GM18867 (cell line): Measurements from ENCODE around the gene ZNF581.
A peak's percentile ranks its signal among the peaks of the same experiment; 100 is the strongest.

Experiments used
- ATAC-seq: cut with Tn5 transposase; IDR thresholded peaks from one replicate; pipeline ENCODE4 v1.9.1; 2021; ENCODE audit warnings: mild to moderate bottlenecking, moderate library complexity; ENCODE audit not compliant: unreplicated experiment

The ZNF581 gene

DNA sequence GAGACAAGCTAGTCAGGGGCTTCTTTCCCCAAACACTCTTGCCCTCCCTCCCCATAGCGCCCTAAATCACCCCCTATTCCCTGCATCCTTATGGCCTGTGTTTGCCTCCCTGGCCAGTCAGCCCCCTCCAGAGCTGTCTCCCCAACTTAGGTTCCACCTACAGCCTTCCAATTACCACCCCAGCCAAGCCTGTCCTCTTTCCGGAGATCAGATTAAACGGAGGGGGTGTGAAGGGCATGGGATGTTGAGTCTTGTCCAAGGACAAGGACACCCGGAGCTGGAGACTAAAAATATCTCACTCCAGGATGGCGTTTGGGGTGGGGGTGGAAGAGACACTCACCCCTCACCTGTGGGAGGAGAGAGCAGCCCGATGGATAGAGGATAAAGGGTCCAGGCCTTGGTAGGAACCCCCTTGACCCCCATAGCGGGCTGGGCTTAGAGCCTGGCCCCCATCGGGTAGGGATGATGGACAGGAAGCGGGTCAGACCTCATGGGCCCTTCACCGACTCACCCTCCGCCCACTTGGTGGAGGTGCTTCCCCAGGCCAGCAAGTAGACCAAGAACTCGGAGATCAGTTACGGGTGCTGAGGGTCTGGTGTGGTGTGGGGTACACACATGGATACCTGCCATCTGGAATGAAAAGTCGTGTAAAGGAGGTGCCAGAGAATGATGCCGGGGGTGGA lies 32.0 kb upstream of the ZNF581 start:
- ATAC-seq, result no peak

DNA sequence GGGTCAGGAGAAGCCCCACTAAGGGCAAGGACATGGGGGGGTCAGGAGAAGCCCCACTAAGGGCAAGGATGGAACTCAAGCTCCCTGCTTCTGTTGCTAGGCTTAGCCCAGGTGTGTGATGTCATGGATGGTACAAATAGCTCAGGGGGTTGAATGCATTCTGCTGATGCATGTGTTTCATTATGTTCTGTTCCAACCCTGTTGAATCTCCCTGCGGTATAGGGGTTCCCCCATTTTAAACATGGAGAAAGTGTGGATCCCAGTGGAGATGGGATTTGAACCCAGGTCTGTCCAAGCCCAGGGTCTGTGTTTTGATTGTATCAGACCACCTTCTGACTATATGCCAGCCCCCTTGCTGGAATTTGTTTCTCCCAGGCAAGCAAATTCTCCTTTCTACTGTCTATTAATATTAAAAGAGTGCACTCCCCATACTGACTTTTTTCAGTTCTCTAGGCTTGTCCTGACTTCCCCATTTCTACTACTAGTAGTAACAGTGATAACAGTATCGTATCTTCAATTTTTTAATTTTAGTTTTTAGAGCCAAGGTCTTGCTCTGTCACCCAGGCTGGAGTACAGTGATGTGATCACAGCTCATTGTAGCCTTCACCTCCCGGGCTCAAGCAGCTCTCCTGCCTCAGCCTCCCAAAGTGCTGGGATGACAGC lies 31.3 kb upstream of the ZNF581 start:
- no peak for ATAC-seq

DNA sequence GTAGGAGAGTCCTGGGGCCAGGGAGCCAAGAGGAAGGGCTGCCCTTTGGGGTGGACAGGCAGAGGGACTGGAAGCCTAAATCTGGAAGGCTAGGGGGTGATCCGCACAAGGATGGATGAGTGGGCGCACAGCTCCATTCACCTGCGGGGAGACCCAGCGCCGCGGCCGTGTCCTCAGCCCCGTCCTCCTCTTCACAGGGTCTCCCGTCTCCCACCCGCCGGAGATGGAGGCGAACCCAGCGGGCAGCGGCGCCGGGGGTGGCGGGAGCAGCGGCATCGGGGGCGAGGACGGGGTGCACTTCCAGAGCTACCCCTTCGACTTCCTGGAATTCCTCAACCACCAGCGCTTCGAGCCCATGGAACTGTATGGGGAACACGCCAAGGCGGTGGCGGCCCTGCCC lies 30.1 kb upstream of the ZNF581 start:
- no peak for ATAC-seq

DNA sequence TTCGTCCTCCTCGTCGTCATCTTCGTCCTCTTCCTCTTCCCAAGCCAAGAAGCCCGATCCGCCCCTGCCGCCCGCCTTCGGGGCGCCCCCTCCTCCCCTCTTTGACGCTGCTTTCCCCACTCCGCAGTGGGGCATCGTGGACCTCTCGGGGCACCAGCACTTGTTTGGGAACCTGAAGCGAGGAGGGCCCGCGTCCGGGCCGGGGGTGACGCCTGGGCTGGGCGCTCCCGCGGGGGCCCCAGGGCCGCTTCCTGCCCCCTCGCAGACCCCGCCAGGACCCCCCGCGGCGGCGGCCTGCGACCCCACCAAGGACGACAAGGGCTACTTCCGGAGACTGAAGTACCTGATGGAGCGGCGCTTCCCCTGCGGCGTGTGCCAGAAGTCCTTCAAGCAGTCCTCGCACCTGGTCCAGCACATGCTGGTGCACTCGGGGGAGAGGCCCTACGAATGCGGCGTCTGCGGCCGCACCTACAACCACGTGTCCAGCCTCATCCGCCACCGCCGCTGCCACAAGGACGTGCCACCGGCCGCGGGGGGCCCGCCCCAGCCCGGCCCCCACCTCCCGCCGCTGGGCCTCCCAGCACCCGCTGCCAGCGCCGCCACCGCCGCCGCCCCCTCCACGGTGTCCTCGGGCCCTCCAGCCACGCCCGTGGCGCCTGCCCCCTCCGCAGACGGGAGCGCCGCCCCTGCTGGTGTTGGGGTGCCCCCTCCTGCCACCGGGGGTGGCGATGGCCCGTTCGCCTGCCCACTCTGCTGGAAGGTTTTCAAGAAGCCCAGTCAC lies 29.3 kb upstream of the ZNF581 start:
- ATAC-seq, result no peak

DNA sequence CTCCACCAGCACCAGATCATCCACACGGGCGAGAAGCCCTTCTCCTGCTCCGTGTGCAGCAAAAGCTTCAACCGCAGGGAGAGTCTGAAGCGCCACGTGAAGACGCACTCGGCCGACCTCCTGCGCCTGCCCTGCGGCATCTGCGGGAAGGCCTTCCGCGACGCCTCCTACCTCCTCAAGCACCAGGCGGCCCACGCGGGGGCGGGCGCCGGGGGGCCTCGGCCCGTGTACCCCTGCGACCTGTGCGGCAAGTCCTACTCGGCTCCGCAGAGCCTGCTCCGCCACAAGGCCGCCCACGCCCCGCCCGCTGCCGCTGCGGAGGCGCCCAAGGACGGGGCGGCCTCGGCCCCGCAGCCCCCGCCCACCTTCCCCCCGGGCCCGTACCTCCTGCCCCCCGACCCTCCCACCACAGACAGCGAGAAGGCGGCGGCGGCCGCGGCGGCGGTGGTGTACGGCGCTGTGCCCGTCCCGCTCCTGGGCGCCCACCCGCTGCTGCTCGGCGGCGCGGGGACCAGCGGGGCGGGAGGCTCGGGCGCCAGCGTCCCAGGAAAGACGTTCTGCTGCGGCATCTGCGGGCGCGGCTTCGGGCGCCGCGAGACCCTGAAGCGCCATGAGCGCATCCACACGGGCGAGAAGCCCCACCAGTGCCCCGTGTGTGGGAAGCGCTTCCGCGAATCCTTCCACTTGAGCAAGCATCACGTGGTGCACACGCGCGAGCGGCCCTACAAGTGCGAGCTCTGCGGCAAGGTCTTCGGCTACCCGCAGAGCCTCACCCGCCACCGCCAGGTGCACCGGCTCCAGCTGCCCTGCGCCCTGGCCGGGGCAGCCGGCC lies 28.5 kb upstream of the ZNF581 start:
- no peak for ATAC-seq

DNA sequence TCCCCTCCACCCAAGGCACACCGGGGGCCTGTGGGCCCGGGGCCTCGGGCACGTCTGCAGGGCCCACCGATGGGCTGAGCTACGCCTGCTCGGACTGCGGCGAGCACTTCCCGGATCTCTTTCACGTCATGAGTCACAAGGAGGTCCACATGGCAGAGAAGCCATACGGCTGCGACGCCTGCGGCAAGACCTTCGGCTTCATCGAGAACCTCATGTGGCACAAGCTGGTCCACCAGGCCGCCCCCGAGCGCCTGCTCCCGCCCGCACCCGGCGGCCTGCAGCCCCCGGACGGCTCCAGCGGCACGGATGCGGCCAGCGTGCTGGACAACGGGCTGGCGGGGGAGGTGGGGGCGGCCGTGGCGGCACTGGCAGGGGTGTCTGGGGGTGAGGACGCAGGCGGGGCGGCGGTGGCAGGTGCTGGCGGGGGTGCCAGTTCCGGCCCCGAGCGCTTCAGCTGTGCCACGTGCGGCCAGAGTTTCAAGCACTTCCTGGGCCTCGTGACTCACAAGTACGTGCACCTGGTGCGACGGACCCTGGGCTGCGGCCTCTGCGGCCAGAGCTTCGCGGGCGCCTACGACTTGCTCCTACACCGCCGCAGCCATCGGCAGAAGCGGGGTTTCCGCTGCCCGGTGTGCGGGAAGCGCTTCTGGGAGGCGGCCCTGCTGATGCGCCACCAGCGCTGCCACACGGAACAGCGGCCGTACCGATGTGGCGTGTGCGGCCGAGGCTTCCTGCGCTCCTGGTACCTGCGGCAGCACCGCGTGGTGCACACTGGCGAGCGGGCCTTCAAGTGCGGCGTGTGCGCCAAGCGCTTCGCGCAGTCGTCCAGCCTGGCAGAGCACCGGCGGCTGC lies 27.7 kb upstream of the ZNF581 start:
- no peak for ATAC-seq

DNA sequence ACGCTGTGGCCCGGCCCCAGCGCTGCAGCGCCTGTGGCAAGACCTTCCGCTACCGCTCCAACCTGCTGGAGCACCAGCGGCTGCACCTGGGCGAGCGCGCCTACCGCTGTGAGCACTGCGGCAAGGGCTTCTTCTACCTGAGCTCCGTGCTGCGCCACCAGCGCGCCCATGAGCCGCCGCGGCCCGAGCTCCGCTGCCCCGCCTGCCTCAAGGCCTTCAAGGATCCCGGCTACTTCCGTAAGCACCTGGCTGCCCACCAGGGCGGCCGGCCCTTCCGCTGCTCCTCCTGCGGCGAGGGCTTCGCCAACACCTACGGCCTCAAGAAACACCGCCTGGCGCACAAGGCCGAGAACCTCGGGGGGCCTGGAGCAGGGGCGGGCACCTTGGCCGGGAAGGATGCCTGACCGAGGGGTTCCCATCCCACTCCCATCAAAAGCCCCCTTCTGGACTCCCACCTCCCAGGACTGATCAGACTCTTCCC lies 27.0 kb upstream of the ZNF581 start:
- no peak for ATAC-seq

DNA sequence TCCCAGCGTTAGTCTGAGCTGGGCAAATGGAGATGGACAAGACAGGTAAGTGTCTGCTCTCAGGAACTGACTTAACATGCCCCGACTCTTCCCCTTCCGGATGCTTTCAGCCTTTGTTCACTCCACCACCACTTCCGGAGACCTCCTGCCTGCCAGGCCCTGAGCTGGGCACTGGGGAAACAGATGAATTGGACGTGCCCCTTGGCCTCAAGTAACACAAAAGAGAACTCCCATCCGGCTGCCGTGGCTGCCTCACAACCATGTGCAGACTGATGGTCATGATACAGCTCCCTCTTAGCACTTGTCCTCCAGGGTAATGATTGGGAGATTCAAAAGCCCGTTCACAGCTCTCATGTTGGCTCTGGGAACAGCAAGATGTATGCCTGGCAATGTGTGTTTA lies 26.0 kb upstream of the ZNF581 start:
- no peak for ATAC-seq

DNA sequence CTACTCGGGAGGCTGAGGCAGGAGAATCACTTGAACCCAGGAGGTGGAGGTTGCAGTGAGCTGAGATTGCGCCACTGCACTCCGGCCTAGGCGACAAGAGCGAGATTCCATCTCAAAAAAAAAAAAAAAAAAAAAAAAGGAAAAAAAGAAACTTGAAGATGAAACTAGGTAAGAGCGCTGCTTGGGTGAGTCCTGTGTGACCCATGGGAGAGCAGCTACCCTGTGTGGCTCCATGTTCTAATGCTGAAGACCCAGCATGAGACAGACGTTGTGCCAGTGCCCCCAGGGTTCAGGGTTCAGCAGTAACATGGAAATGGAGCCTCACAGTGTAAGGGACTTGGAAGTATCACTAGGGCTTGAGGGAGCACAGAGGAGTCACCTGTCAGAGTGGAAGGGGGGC lies 25.0 kb upstream of the ZNF581 start:
- no peak for ATAC-seq

DNA sequence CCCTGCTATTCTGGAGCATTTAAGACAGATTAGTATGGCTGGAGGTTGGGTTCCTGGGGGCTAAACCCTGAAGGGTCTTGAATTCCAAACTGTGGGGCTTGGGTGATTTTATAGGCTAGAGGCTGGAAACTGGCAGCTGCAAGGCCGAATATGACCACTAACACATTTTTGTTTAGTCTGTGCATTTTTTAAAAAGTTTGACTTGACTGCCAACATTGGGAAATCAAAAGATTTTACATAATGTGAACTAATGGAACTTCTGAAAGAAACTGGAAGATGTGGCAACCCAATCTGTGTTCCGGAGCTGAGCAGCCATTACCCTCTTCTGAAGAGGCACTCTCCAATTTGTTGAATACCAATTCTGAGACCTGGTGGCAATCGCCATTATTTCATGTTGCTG lies 24.2 kb upstream of the ZNF581 start:
- no peak for ATAC-seq

DNA sequence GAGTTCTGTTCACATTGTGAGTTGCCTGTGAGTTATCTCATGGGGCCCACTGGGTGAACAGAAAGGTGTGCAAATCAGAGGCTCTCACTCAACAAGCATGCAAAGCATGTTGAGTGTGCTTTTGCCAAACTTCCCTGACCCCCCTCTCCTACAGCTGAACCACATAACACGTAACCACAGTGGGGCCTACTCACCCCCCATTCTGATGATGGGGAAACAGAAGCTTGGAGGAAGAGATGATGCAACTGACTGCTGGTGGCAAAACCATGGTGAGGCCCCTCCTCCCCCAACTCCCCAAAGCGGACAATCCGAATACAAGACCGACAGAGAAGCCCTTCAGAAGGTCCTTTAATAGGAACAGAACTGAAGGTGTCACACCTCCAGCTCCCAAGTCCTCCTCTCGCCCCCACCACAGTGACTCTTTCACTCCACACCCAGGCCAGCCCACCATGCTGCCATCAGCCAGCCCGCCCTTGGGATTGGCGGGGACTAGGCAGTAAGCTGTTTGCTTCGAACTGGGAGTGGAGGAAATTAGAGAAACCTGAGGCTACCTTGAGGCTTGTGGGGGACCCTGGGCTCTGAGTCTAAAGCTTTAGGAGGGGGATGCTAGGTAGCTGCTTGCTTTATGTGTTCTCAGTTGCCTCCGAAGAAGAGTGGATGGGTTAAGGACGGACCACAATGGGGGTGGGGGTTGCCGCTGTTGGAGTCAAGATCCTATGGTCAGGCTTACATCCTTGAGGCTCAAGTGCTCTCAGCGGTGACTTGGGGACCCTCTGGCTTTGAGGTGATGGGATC lies 22.8 kb upstream of the ZNF581 start:
- ATAC-seq, result no peak

DNA sequence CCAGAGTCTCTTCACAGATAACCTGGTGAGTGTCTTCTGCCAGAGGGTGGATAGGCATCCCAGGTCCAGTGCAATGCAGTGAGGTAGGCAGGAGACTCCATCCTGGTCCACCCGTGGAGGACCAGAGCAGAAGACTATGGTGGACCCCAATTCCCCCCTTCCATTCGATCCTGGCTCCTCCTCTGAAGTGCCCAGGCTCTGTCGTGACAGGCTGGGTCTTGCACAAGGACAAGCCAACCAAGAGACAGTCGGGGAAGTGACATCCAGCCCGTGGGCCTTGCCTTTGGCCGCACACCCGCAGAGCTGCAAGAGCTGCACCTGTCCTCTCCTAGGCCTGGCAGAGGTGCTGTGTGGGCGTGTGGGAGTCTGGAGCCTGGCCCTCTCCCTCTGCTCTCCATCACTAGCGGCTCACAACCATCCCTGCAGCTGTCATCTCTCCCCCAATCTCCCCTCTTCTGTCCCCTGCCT lies 22.2 kb upstream of the ZNF581 start:
- no peak for ATAC-seq

DNA sequence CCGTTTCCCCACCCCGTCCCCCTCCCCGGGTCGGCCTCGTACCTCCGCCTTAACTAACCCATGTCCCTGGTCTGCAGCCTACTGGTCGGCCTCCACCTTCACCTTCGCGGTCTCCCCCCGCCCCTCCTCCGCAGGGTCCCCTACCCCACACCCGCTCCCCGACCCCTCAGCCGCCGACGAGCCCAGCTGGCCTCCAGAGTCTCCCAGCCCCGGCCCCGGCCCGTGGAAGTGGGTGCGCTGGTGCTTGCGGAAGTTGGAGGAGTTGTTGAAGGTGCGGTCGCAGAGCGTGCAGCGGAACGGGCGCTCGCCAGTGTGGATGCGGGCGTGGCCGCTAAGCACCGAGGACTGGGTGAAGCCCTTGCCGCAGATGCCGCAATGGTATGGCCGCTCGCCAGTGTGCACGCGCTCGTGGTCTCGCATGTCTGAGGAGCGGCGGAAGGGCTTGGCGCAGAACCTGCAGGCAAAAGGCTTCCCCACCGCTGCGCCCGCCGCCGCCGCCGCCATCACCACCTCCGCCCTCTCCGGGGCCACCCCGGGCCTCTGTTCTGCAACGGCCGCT lies 21.7 kb upstream of the ZNF581 start:
- ATAC-seq, result no peak

DNA sequence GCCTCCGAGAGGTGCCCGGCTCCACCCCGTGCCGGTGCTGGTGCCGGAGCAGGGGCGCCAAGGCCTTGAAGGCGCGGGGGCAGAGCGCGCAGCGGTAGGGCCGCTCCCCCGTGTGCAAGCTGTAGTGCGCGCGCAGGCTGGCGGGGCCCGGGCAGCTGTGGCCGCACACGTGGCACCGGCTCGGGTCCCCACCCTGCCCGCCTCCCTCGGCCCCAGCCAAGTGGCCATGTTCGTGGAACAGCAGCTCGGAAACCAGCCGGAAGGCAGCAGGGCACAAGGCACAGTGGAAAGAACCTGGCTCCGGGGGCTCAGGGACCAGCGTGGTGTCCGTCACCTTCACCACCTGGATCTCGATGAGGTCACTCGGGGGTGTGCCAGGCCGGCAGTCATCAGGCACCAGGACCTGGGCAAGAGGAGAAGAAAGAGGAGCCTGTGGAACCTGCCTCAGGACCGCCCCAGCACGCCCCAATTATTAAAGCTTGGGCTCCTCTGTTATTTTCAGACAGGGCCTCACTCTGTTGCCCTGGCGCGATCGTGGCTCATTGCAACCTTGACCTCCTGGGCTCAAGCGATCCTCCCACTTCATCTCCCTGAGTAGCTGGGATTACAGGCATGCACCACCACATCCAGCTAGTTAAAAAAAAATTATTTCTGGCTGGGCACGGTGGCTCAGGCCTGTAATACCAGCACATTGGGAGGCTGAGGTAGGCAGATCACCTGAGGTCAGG lies 21.0 kb upstream of the ZNF581 start:
- ATAC-seq, result no peak

DNA sequence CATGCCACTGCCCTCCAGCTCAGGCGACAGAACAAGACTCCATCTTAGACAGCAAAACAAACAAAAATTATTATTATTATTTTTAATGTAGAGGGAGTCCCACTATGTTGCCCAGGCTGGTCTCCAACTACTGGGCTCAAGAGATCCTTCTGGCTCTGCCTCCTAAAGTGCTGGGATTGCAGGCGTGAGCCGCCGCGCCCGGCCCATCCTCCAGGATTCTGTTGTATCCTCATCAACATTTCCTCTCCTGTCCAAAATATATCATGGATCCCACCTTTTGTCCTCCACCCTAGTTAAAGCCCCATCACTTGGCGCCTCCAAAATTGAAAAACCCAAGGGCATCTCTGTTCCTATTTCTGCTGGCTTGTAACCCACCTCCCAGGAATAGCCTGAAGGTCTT lies 20.3 kb upstream of the ZNF581 start:
- no peak for ATAC-seq

DNA sequence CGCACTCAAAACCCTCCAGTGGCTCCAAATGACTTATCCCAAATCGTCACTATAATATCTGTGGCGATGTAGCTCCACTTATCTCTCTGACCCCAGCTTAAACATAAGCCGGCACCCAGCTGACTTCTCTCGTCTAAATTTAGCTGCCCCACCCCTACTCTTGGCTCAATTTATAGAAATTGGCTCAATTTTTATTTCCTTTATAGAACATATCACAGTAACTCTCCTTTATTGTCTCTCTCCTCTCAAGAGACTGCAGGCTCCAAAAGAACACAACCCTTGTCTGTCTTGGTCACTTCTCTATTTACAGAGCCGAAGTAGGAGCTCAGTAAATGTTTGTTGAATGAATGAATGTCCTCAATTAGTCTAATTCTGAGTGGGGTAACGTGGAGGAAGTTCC lies 19.9 kb upstream of the ZNF581 start:
- no peak for ATAC-seq

DNA sequence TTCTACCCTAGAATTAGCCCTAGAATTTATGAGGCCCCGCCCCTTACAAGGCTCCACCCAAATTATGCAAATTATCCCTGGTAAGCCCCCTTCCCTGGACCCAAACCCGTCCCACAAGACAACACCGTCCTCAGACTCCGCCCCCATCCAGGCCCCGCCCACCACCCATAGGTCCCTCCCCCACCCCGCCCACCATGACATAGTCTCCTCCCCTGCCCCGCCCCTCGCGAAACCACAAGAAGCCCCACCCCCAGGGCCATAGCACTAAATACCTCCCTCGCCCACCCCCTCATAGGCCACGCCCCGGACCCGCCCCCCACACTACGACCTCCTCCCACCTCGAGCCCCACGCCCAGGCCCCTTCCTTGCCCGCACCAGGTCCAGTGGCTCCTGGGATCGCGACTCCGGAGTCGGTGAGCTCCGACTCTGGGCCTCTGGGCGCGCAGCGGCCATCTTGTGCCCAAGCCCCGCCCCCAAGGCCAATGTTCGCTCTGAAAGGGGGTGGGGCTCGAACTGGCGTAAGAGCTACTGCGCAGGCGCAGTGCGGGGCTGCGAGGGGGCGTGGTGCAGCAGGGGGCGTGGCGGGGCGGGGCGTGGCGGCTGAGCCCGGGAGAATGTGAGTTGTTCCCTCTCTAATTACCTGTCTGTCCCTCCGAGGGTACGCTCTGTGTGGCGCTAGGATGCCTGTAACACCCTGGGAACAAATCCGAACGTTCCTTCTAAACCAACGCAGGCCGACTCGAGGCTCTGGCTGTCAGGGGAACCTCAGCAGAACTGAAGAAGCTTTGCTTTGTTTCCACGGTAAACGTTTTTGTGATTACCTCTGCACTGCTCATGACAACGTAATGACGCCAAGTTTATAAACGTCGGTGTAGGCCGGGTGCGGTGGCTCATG lies 19.1 kb upstream of the ZNF581 start, which contains the start of gene ZNF784:
Gene ZNF784 (minus strand): TSS at position 458 of the 895 bp plus-strand sequence. CDS start 5 bp downstream, at position 453.
- peak; percentile 53 for ATAC-seq
